Hepatocyte (in vitro differentiated cells): ENCODE measurements around the gene TMEM169. TPM values are rescaled to one million over a fixed set of nuclear protein-coding genes. Genes with fewer than 3 reads are reported as not detected.

Experiments used
- DNase-seq: peaks from one replicate; pipeline ENCODE4 v3.0.0-alpha.2; 2016; ENCODE audit warnings: low spot score
- H2AFZ ChIP-seq: fragments of 200-600 bp; sonication (generic); 2 replicates; pipeline ENCODE4 v1.6.0; 2016; ENCODE audit warnings: antibody characterized with exemption, mild to moderate bottlenecking
- H3K27ac ChIP-seq: fragments of 200-600 bp; sonication (generic); 2 replicates; pipeline ENCODE4 v1.5.1; 2016; ENCODE audit warnings: mild to moderate bottlenecking
- H3K27me3 ChIP-seq: fragments of 200-600 bp; sonication (generic); 2 replicates; pipeline ENCODE4 v1.6.1; 2016
- H3K36me3 ChIP-seq: fragments of 200-600 bp; sonication (generic); replicated peaks from 2 replicates; pipeline ENCODE4 v1.5.1; 2016; ENCODE audit warnings: low read depth; ENCODE audit not compliant: insufficient read depth
- H3K4me1 ChIP-seq: fragments of 200-600 bp; sonication (generic); 2 replicates; pipeline ENCODE4 v1.5.1; 2016; ENCODE audit warnings: mild to moderate bottlenecking, moderate library complexity; ENCODE audit not compliant: insufficient read depth
- H3K4me2 ChIP-seq: fragments of 200-600 bp; sonication (generic); 2 replicates; pipeline ENCODE4 v1.6.0; 2016
- H3K4me3 ChIP-seq: fragments of 200-600 bp; sonication (generic); 2 replicates; pipeline ENCODE4 v1.5.1; 2016; ENCODE audit warnings: mild to moderate bottlenecking
- H3K79me2 ChIP-seq: fragments of 200-600 bp; sonication (generic); 2 replicates; pipeline ENCODE4 v1.6.0; 2017; ENCODE audit warnings: mild to moderate bottlenecking
- H3K9me2 ChIP-seq: fragments of 200-600 bp; sonication (generic); replicated peaks from 2 replicates; pipeline ENCODE4 v1.6.0; 2017; ENCODE audit warnings: mild to moderate bottlenecking; ENCODE audit not compliant: insufficient read depth
- H3K9me3 ChIP-seq: fragments of 200-600 bp; sonication (generic); 2 replicates; pipeline ENCODE4 v1.5.1; 2016; ENCODE audit warnings: low read depth, mild to moderate bottlenecking
- H4K20me1 ChIP-seq: fragments of 200-600 bp; sonication (generic); 2 replicates; pipeline ENCODE4 v1.6.0; 2016; ENCODE audit warnings: mild to moderate bottlenecking; ENCODE audit not compliant: insufficient read depth, poor library complexity, severe bottlenecking
- EZH2 ChIP-seq: fragments of 200-600 bp; sonication (generic); IDR thresholded peaks from 2 replicates; pipeline ENCODE4 v1.6.1; 2016; ENCODE audit warnings: antibody characterized with exemption, mild to moderate bottlenecking, borderline replicate concordance
- EZH2phosphoT487 ChIP-seq: fragments of 200-600 bp; sonication (generic); IDR thresholded peaks from one replicate; pipeline ENCODE4 v1.6.1; 2018; ENCODE audit warnings: antibody characterized with exemption, mild to moderate bottlenecking, low read depth, moderate library complexity; ENCODE audit not compliant: unreplicated experiment, severe bottlenecking
- WGBS: methylation state at CpG from one replicate; pipeline ENCODE4 v1.1.6; 2016; ENCODE audit warnings: low lambda C conversion rate; ENCODE audit errors: missing lambda C conversion rate; 5-methylcytosine and 5-hydroxymethylcytosine counted together
- polyA plus RNA-seq: library from polyadenylated mRNA; unstranded; fragments of >200 nt; fragmentation: Nextera tagmentation; extraction: Ambion mirVana; gene quantifications from 2 replicates; pipeline ENCODE4 v1.2.1, GENCODE V29; 2016
- total RNA-seq: library from RNA; depleted of rRNA; stranded (reverse); fragments of >200 nt; gene quantifications from 2 replicates; pipeline ENCODE4 v1.2.3, GENCODE V29; 2014
- TF ChIP-seq, protein P1 (sequence below): fragments of 200-600 bp; sonication (generic); IDR thresholded peaks from 2 replicates; pipeline ENCODE4 v1.5.1; 2016; ENCODE audit warnings: antibody characterized with exemption, mild to moderate bottlenecking; ENCODE audit not compliant: poor library complexity

Gene TMEM169
- total and polyA plus RNA-seq, 2 experiments from 2014 or later = 0.91 to 1.1 TPM

DNA sequence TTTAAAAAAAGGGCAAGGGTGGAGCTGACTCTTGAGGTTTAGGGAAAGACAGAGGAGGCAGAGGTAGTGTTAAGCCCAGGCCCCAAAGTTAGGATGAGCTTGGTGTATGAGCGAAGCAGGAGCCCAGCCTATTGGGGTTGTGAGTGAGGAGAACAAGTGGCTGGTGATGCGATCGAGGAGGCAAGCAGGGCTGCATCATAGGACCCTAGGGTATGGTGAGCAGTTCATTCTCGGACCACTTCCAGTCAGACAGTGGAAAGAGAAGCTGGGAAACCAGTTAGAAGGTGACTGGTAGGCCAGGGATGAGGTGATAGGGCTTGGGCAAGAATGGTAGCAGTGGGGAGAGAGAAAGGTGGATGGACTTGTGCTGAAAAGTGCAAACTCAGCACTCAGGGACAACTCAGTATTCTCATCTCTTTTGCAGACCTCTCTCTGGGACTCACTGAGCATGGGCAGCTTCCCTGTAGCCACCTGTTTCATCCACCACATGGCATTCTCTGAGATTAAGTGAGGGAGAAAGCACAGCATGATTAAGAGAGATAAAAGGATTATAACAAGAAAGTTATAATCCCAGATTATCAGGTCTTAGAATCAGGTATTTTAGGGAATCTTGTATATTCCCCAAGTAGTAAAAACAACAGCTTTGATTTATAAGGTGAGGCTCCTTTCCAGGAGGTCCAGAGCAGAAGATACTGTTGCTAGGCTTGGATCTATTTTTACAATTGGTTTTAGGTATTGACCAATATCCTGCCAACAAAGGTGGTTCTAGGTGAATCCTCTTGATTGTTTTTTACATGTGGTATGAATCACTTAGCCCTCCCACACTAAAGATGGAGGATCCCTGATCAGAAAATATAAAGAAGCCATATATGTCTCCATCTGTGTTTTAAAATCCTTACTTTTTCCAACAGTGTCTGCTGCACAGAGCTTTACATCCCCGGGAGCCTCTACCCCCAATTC is 65.7 kb downstream of the TMEM169 start:
- DNase-seq = no peak
- H2AFZ ChIP-seq = no peak overlapping the region
- peaks cover 23% of the 10 kb centered on the region for H3K79me2 ChIP-seq
- H3K4me3 ChIP-seq = no peak overlapping the region
- H3K4me2 ChIP-seq = no peak overlapping the region
- H3K27me3 ChIP-seq = no peaks in the 10 kb centered on the region
- no peak overlapping the region for H3K27ac ChIP-seq
- no peaks in the 10 kb centered on the region for H3K9me2 ChIP-seq
- H4K20me1 ChIP-seq = peaks cover 5% of the 10 kb centered on the region
- WGBS = 90% methylated on average over 5 of the region's 5 CpGs
- H3K9me3 ChIP-seq = no peaks in the 10 kb centered on the region
- TF ChIP-seq, protein P1, sequence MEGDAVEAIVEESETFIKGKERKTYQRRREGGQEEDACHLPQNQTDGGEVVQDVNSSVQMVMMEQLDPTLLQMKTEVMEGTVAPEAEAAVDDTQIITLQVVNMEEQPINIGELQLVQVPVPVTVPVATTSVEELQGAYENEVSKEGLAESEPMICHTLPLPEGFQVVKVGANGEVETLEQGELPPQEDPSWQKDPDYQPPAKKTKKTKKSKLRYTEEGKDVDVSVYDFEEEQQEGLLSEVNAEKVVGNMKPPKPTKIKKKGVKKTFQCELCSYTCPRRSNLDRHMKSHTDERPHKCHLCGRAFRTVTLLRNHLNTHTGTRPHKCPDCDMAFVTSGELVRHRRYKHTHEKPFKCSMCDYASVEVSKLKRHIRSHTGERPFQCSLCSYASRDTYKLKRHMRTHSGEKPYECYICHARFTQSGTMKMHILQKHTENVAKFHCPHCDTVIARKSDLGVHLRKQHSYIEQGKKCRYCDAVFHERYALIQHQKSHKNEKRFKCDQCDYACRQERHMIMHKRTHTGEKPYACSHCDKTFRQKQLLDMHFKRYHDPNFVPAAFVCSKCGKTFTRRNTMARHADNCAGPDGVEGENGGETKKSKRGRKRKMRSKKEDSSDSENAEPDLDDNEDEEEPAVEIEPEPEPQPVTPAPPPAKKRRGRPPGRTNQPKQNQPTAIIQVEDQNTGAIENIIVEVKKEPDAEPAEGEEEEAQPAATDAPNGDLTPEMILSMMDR = no peak
- TF ChIP-seq EZH2 (no peak), EZH2phosphoT487 (no peak)
- H3K36me3 ChIP-seq = no peaks in the 10 kb centered on the region
- H3K4me1 ChIP-seq = no peaks in the 10 kb centered on the region

DNA sequence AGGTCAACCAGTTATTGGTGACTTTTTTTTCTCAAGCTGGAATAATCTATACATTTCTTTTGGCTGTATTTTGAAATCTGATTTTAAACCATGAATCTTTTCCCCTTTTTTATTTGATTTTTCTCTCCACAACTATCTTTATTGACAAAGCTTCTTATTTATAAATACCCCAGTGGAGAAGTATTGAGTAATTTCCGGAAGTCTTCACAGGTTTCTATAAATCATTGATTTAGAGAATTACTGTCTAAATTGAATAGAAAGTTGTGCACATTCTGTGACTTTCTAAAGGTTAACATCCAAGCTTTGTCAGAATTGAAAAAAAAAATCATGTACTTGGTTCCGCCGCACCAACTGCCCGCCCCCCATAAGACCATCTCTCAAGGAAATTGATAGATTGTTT is 67.3 kb downstream of the TMEM169 start:
- 97% methylated on average over 4 of the region's 4 CpGs for WGBS
- Histone ChIP-seq H2AFZ (no peak overlapping the region), H3K79me2 (peaks cover 20% of the 10 kb centered on the region), H3K27me3 (no peaks in the 10 kb centered on the region), H3K4me2 (no peak overlapping the region), H3K9me3 (no peaks in the 10 kb centered on the region), H3K4me3 (no peak overlapping the region), H3K9me2 (no peaks in the 10 kb centered on the region), H3K27ac (no peak overlapping the region), H3K36me3 (no peaks in the 10 kb centered on the region), H4K20me1 (peaks cover 5% of the 10 kb centered on the region), H3K4me1 (no peaks in the 10 kb centered on the region)
- no peak for TF ChIP-seq EZH2phosphoT487
- TF ChIP-seq, protein P1 = no peak
- no peak for TF ChIP-seq EZH2
- DNase-seq = no peak

DNA sequence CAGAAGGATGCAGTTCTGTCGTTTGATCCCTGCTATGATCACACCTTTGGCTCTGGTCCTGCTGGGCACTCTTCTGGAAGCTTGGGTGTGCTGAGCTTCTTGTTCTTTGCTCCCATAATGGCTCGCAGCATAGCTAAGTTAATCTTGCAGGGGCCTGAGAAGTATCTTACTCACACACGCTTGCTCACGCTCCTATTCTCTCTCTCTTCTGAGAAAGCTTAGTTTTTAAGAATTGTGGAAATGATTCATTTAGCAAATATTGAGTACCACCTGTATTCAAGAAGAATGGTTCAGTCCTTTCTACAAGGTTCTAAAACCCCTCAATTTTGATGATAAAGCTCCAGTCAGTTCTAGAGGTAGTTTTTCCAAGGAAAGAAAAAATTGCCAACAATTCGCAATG is 68.0 kb downstream of the TMEM169 start:
- H3K4me2 ChIP-seq = no peak overlapping the region
- WGBS = 85% methylated on average over 5 of the region's 5 CpGs

More for the DNA sequence above, 68.0 kb downstream of the TMEM169 start:
- DNase-seq = no peak
- Histone ChIP-seq H3K36me3 (no peaks in the 10 kb centered on the region), H3K9me2 (no peaks in the 10 kb centered on the region), H2AFZ (no peak overlapping the region), H3K79me2 (peaks cover 19% of the 10 kb centered on the region), H3K27me3 (no peaks in the 10 kb centered on the region), H3K4me1 (no peaks in the 10 kb centered on the region), H3K9me3 (no peaks in the 10 kb centered on the region), H3K4me3 (no peak overlapping the region), H3K27ac (no peak overlapping the region), H4K20me1 (peaks cover 5% of the 10 kb centered on the region)
- TF ChIP-seq, protein P1 = no peak
- no peak for TF ChIP-seq EZH2phosphoT487
- no peak for TF ChIP-seq EZH2
